SK-N-SH (cell line): ENCODE data around the gene RPL10.

Source experiments
- EP300 ChIP-seq, 2 experiments: IDR thresholded peaks; 2 replicates each; pipeline versions ENCODE4 v1.4.0 to v1.6.1; 2012; ENCODE audit warnings: borderline replicate concordance in 1 of 2, low read depth in 1 of 2, low read length in 1 of 2
- GATA2 ChIP-seq: sonication (generic); formaldehyde crosslinking; IDR thresholded peaks from 2 replicates; pipeline ENCODE4 v1.5.0; 2020; ENCODE audit warnings: mild to moderate bottlenecking, missing genetic modification reagents
- MXI1 ChIP-seq: IDR thresholded peaks from 2 replicates; pipeline ENCODE4 v1.6.1; 2012; ENCODE audit warnings: mild to moderate bottlenecking, low read depth, low read length, improper control_type of control experiment
- POLR2AphosphoS5 ChIP-seq: IDR thresholded peaks from 2 replicates; pipeline ENCODE4 v1.6.1; 2012; ENCODE audit warnings: low read depth, low read length
- TF ChIP-seq, protein P1 (sequence below): fragments of 200-600 bp; sonication (generic); IDR thresholded peaks from 2 replicates; pipeline ENCODE4 v1.6.1; 2017; ENCODE audit warnings: antibody characterized with exemption, mild to moderate bottlenecking, moderate library complexity
- TF ChIP-seq, protein P2 (sequence below): IDR thresholded peaks from 2 replicates; pipeline ENCODE4 v1.4.0; 2012; ENCODE audit warnings: low read depth
- TF ChIP-seq, protein P3 (sequence below): IDR thresholded peaks from 2 replicates; pipeline ENCODE4; 2012
- TF ChIP-seq, protein P4 (sequence below): IDR thresholded peaks from 2 replicates; pipeline ENCODE4 v1.4.0; 2012; ENCODE audit warnings: low read depth, borderline replicate concordance

DNA sequence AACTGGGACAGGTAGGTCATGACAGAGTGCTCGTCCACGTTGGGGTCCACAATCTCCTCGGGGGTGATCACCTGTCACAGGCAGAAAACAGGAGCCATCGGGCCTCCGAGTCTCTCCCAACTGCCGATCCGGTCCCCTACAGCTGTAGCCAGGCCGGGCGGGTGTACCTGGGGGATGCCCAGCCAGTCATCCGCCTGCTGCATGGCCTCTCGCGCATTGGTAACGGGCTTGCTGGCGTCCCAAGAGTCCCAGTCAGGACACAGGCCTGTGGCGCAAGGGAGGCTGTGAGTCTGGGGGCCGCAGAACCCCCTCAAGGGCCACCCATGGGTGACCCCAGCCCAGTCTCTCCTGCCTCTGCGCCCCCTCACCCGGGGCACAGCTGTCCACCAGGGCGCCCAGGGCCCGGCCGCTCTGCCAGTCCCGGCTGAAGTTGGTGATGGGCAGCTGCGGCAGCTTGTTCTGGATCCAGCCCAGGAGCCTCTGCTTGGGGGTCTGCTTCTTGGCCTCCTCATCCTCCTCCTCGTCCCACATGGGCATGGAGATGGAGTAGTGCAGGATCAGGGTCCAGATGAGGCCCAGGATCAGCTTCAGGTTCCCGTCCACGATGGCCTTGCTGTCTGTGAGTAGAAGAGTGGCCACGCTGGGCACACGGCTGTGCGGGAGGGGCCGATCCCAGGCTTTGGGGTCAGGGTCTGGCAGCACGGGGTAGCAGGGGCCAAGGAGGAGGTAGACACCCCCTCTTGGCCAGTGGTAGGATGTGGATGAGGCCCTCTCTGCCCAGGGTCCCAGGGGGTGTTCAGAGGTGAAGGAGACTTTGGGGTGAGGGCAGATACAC is 30.5 kb upstream of the RPL10 start:
- TF ChIP-seq, protein P1, sequence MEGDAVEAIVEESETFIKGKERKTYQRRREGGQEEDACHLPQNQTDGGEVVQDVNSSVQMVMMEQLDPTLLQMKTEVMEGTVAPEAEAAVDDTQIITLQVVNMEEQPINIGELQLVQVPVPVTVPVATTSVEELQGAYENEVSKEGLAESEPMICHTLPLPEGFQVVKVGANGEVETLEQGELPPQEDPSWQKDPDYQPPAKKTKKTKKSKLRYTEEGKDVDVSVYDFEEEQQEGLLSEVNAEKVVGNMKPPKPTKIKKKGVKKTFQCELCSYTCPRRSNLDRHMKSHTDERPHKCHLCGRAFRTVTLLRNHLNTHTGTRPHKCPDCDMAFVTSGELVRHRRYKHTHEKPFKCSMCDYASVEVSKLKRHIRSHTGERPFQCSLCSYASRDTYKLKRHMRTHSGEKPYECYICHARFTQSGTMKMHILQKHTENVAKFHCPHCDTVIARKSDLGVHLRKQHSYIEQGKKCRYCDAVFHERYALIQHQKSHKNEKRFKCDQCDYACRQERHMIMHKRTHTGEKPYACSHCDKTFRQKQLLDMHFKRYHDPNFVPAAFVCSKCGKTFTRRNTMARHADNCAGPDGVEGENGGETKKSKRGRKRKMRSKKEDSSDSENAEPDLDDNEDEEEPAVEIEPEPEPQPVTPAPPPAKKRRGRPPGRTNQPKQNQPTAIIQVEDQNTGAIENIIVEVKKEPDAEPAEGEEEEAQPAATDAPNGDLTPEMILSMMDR = no peak
- TF ChIP-seq POLR2AphosphoS5 = no peak
- TF ChIP-seq, protein P2, sequence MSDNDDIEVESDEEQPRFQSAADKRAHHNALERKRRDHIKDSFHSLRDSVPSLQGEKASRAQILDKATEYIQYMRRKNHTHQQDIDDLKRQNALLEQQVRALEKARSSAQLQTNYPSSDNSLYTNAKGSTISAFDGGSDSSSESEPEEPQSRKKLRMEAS = no peak
- no peak for TF ChIP-seq MXI1
- TF ChIP-seq GATA2 = no peak
- TF ChIP-seq, protein P3, sequence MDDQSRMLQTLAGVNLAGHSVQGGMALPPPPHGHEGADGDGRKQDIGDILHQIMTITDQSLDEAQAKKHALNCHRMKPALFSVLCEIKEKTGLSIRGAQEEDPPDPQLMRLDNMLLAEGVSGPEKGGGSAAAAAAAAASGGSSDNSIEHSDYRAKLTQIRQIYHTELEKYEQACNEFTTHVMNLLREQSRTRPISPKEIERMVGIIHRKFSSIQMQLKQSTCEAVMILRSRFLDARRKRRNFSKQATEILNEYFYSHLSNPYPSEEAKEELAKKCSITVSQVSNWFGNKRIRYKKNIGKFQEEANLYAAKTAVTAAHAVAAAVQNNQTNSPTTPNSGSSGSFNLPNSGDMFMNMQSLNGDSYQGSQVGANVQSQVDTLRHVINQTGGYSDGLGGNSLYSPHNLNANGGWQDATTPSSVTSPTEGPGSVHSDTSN = no peak
- TF ChIP-seq, protein P4, sequence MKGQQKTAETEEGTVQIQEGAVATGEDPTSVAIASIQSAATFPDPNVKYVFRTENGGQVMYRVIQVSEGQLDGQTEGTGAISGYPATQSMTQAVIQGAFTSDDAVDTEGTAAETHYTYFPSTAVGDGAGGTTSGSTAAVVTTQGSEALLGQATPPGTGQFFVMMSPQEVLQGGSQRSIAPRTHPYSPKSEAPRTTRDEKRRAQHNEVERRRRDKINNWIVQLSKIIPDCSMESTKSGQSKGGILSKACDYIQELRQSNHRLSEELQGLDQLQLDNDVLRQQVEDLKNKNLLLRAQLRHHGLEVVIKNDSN = no peak
- no peak for TF ChIP-seq EP300 (IDR thresholded peaks at IDR 0.05; ENCODE audit: borderline replicate concordance in 1 of 2, low read depth in 1 of 2, low read length in 1 of 2)
